ENCODE data around the gene FAXDC2. TPM values are rescaled to one million over a fixed set of nuclear protein-coding genes. Genes with fewer than 3 reads are reported as not detected.

The FAXDC2 gene
- total and polyA plus RNA-seq, 2 donors (not counting 1 experiment from before 2014, with no cell fraction given): 11.9 to 20.6 TPM

DNA sequence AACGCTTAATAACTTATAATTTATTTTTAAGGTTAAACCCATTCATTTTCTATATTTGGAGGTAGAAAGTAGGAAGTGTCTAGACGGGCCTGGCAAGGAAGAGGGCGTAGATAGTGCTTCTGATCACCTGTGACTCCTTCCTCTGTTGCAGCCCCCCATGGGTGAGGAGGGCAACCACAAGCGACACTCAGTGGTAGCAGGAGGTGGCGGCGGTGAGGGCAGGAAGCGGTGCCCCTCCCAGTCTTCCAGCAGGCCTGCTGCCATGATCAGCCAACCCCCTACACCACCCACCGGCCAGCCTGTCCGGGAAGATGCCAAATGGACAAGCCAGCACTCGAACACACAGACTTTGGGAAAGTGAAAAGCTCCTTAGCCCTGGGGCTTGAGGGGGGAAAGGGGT lies 36.7 kb downstream of the FAXDC2 start:
- no peak overlapping the region for H3K9ac ChIP-seq (ENCODE audit: insufficient read depth, low read length)
- no peaks in the 10 kb centered on the region for H3K9me3 ChIP-seq (ENCODE audit: control insufficient read depth, insufficient read depth, low read depth, low read length)
- H3K4me3 ChIP-seq (replicated peaks in 1 of 4; ENCODE audit: control extremely low read depth in 1 of 4, insufficient read depth in 1 of 4, low read depth in 3 of 4, low read length in 4 of 4): no peak overlapping the region
- TF ChIP-seq, protein P1, sequence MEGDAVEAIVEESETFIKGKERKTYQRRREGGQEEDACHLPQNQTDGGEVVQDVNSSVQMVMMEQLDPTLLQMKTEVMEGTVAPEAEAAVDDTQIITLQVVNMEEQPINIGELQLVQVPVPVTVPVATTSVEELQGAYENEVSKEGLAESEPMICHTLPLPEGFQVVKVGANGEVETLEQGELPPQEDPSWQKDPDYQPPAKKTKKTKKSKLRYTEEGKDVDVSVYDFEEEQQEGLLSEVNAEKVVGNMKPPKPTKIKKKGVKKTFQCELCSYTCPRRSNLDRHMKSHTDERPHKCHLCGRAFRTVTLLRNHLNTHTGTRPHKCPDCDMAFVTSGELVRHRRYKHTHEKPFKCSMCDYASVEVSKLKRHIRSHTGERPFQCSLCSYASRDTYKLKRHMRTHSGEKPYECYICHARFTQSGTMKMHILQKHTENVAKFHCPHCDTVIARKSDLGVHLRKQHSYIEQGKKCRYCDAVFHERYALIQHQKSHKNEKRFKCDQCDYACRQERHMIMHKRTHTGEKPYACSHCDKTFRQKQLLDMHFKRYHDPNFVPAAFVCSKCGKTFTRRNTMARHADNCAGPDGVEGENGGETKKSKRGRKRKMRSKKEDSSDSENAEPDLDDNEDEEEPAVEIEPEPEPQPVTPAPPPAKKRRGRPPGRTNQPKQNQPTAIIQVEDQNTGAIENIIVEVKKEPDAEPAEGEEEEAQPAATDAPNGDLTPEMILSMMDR (conservative IDR thresholded peaks at IDR 0.05 in 1 of 2, IDR thresholded peaks at IDR 0.05 in 1 of 2; ENCODE audit: low read depth in 1 of 2, low read length in 2 of 2): no peak
- TF ChIP-seq EZH2 (IDR thresholded peaks at IDR 0.05; ENCODE audit: low read length, missing control alignments): no peak
- no peak overlapping the region for H3K4me2 ChIP-seq (ENCODE audit: extremely low read depth, insufficient read depth, low read length)
- H2AFZ ChIP-seq (ENCODE audit: low read length): no peak overlapping the region
- H3K27ac ChIP-seq (ENCODE audit: insufficient read depth, low read length): no peak overlapping the region
- H3K79me2 ChIP-seq (ENCODE audit: control insufficient read depth, insufficient read depth, low read length): no peaks in the 10 kb centered on the region
- H4K20me1 ChIP-seq (ENCODE audit: control insufficient read depth, extremely low read depth, insufficient read depth, low read length): no peaks in the 10 kb centered on the region
- DNase-seq (ENCODE audit: low read depth in 2 of 2): no peak
- H3K36me3 ChIP-seq (ENCODE audit: control insufficient read depth, insufficient read depth, low read length): peaks cover 29% of the 10 kb centered on the region
- H3K4me1 ChIP-seq (ENCODE audit: control insufficient read depth, extremely low read depth, insufficient read depth, low read length): no peaks in the 10 kb centered on the region
- H3K27me3 ChIP-seq (ENCODE audit: control insufficient read depth, insufficient read depth, low read length): no peaks in the 10 kb centered on the region

GRCh38 chr5:154813158-154813557 lies 37.2 kb downstream of the FAXDC2 start:
- Histone ChIP-seq H3K9me3 (ENCODE audit: control insufficient read depth, insufficient read depth, low read depth, low read length) (no peaks in the 10 kb centered on the region), H3K4me1 (ENCODE audit: control insufficient read depth, extremely low read depth, insufficient read depth, low read length) (no peaks in the 10 kb centered on the region), H3K27me3 (ENCODE audit: control insufficient read depth, insufficient read depth, low read length) (no peaks in the 10 kb centered on the region), H3K36me3 (ENCODE audit: control insufficient read depth, insufficient read depth, low read length) (peaks cover 29% of the 10 kb centered on the region), H3K27ac (ENCODE audit: insufficient read depth, low read length) (no peak overlapping the region), H2AFZ (ENCODE audit: low read length) (no peak overlapping the region), H3K4me3 (replicated peaks in 1 of 4; ENCODE audit: control extremely low read depth in 1 of 4, insufficient read depth in 1 of 4, low read depth in 3 of 4, low read length in 4 of 4) (no peak overlapping the region), H3K4me2 (ENCODE audit: extremely low read depth, insufficient read depth, low read length) (no peak overlapping the region), H3K79me2 (ENCODE audit: control insufficient read depth, insufficient read depth, low read length) (no peaks in the 10 kb centered on the region), H3K9ac (ENCODE audit: insufficient read depth, low read length) (no peak overlapping the region), H4K20me1 (ENCODE audit: control insufficient read depth, extremely low read depth, insufficient read depth, low read length) (no peaks in the 10 kb centered on the region)
- no peak for DNase-seq (ENCODE audit: low read depth in 2 of 2)
- TF ChIP-seq, protein P1 (conservative IDR thresholded peaks at IDR 0.05 in 1 of 2, IDR thresholded peaks at IDR 0.05 in 1 of 2; ENCODE audit: low read depth in 1 of 2, low read length in 2 of 2): no peak
- no peak for TF ChIP-seq EZH2 (IDR thresholded peaks at IDR 0.05; ENCODE audit: low read length, missing control alignments)

- Histone ChIP-seq H3K9ac (ENCODE audit: insufficient read depth, low read length) (no peak overlapping the region), H3K4me2 (ENCODE audit: extremely low read depth, insufficient read depth, low read length) (no peak overlapping the region), H2AFZ (ENCODE audit: low read length) (no peak overlapping the region), H3K4me3 (replicated peaks in 1 of 4; ENCODE audit: control extremely low read depth in 1 of 4, insufficient read depth in 1 of 4, low read depth in 3 of 4, low read length in 4 of 4) (no peak overlapping the region), H3K27me3 (ENCODE audit: control insufficient read depth, insufficient read depth, low read length) (no peaks in the 10 kb centered on the region), H4K20me1 (ENCODE audit: control insufficient read depth, extremely low read depth, insufficient read depth, low read length) (no peaks in the 10 kb centered on the region), H3K36me3 (ENCODE audit: control insufficient read depth, insufficient read depth, low read length) (peaks cover 24% of the 10 kb centered on the region), H3K9me3 (ENCODE audit: control insufficient read depth, insufficient read depth, low read depth, low read length) (no peaks in the 10 kb centered on the region), H3K4me1 (ENCODE audit: control insufficient read depth, extremely low read depth, insufficient read depth, low read length) (no peaks in the 10 kb centered on the region), H3K27ac (ENCODE audit: insufficient read depth, low read length) (no peak overlapping the region), H3K79me2 (ENCODE audit: control insufficient read depth, insufficient read depth, low read length) (no peaks in the 10 kb centered on the region)
- DNase-seq (ENCODE audit: low read depth in 2 of 2): peak; percentile 52 to 79
- TF ChIP-seq, protein P1 (conservative IDR thresholded peaks at IDR 0.05 in 1 of 2, IDR thresholded peaks at IDR 0.05 in 1 of 2; ENCODE audit: low read depth in 1 of 2, low read length in 2 of 2): peak; percentile 96 to 97
- TF ChIP-seq EZH2 (IDR thresholded peaks at IDR 0.05; ENCODE audit: low read length, missing control alignments): no peak
Observed at GRCh38 chr5:154811653-154812465, 38.5 kb downstream of the FAXDC2 start.

Data from fibroblast of lung (primary cell).